Gastrocnemius medialis (tissue), 4 donors: ENCODE data around the gene GAREM1. TPM values are rescaled to one million over a fixed set of nuclear protein-coding genes. Genes with fewer than 3 reads are reported as not detected.

Experiments used
- ATAC-seq, 2 donors: fragments of 150-250 bp; one replicate each; pipeline ENCODE4 v1.9.1; 2016
- DNase-seq, 2 donors: peaks; one replicate each; pipeline ENCODE4 v3.0.0-alpha.2; 2019
- H3K27ac ChIP-seq, 4 donors: fragments of 200-600 bp; sonication (generic); 1 replicate in 1 of 4; 2 replicates in 3 of 4; pipeline ENCODE4 v1.5.1; 2016 to 2018; ENCODE audit warnings: mild to moderate bottlenecking in 2 of 4, moderate library complexity in 1 of 4
- H3K27me3 ChIP-seq, 3 donors: fragments of 200-600 bp; sonication (generic) in 2 of 3; 1 replicate in 1 of 3; 2 replicates in 2 of 3; pipeline versions ENCODE4 v1.5.1 to v1.6.0; 2016 to 2019; ENCODE audit warnings: mild to moderate bottlenecking in 1 of 3, moderate library complexity in 1 of 3
- H3K36me3 ChIP-seq, 2 donors: fragments of 200-600 bp; sonication (generic) in 1 of 2; one replicate each; pipeline ENCODE4 v1.5.1; 2017 to 2018
- H3K4me1 ChIP-seq, 2 donors: fragments of 200-600 bp; sonication (generic) in 1 of 2; one replicate each; pipeline ENCODE4 v1.5.1; 2016 to 2017; ENCODE audit warnings: mild to moderate bottlenecking in 2 of 2
- H3K4me3 ChIP-seq, 4 donors: fragments of 200-600 bp; sonication (generic) in 3 of 4; 1 replicate in 1 of 4; 2 replicates in 3 of 4; pipeline ENCODE4 v1.5.1; 2016 to 2019; ENCODE audit warnings: mild to moderate bottlenecking in 2 of 4
- H3K9me3 ChIP-seq, 3 donors: fragments of 200-600 bp; sonication (generic) in 2 of 3; 1 replicate in 1 of 3; 2 replicates in 2 of 3; pipeline ENCODE4 v1.5.1; 2016 to 2019
- CTCF ChIP-seq, 5 experiments: fragments of 450-650 bp in 3 of 5; fragments of 200-600 bp in 2 of 5; sonication (generic) in 2 of 5; IDR thresholded peaks in 4 of 5; conservative IDR thresholded peaks in 1 of 5; 1 replicate in 4 of 5; 2 replicates in 1 of 5; pipeline ENCODE4 v1.5.1; 2016 to 2019; ENCODE audit warnings: antibody characterized with exemption in 5 of 5, mild to moderate bottlenecking in 3 of 5, moderate library complexity in 3 of 5
- POLR2A ChIP-seq, 2 donors: fragments of 450-650 bp; IDR thresholded peaks; one replicate each; pipeline ENCODE4 v1.6.1; 2017; ENCODE audit warnings: antibody characterized with exemption in 2 of 2, mild to moderate bottlenecking in 2 of 2, moderate library complexity in 2 of 2
- in situ Hi-C, 4 donors: fragments of 200-750 bp; cut with MboI; loops; one replicate each; pipeline versions ENCODE4 v1.15.0 to v1.8.0; 2017; ENCODE audit warnings: low sequenced_read_pairs in 4 of 4
- intact Hi-C: fragments of 100-400 bp; cut with DNase I; formaldehyde crosslinking; loops from one replicate; pipeline ENCODE4 v1.15.1; 2023; ENCODE audit warnings: low total_unique reads
- total RNA-seq, 4 donors: library from RNA; depleted of rRNA; stranded (reverse); fragments of >200 nt; gene quantifications; one replicate each; pipeline versions ENCODE4 v1.1.0 to v1.2.3, GENCODE V29; 2016

Gene GAREM1
- total RNA-seq, 4 donors from 2014 or later: 13.4 to 21.9 (median 16.4) TPM

- Histone ChIP-seq H3K4me1 (peaks cover 16 to 23% of the 10 kb centered on the region in 2 donors), H3K4me3 (no peak overlapping the region), H3K36me3 (no peaks in the 10 kb centered on the region), H3K27me3 (no peaks in the 10 kb centered on the region), H3K27ac (no peak overlapping the region), H3K9me3 (no peaks in the 10 kb centered on the region)
- intact Hi-C loops: no loop called here
- in situ Hi-C loops: no loop called here
- no peak for DNase-seq
- no peak for TF ChIP-seq POLR2A (IDR thresholded peaks at IDR 0.05)
- no peak for TF ChIP-seq CTCF (IDR thresholded peaks at IDR 0.05 in 4 of 5, conservative IDR thresholded peaks at IDR 0.05 in 1 of 5)
- no peak for ATAC-seq
These were observed 171.2 kb downstream of the GAREM1 start for GRCh38 chr18:32299484-32299883.

GRCh38 chr18:32298171-32298667, 172.5 kb downstream of the GAREM1 start:
- H3K27ac ChIP-seq: no peak overlapping the region
- H3K4me1 ChIP-seq: peaks cover 16 to 29% of the 10 kb centered on the region in 2 donors
- no peaks in the 10 kb centered on the region for H3K9me3 ChIP-seq
- no peak for ATAC-seq
- intact Hi-C loops (no loop called here), in situ Hi-C loops (no loop called here)
- DNase-seq: no peak
- H3K27me3 ChIP-seq: no peaks in the 10 kb centered on the region
- TF ChIP-seq POLR2A (IDR thresholded peaks at IDR 0.05) (no peak), CTCF (IDR thresholded peaks at IDR 0.05 in 4 of 5, conservative IDR thresholded peaks at IDR 0.05 in 1 of 5) (no peak)
- H3K4me3 ChIP-seq: no peak overlapping the region
- H3K36me3 ChIP-seq: no peaks in the 10 kb centered on the region

- ATAC-seq: no peak
- H3K9me3 ChIP-seq: no peaks in the 10 kb centered on the region
- no peak overlapping the region for H3K4me3 ChIP-seq
- H3K27me3 ChIP-seq: no peaks in the 10 kb centered on the region
- no peak for DNase-seq
- H3K27ac ChIP-seq: no peak overlapping the region
- in situ Hi-C loops (no loop called here), intact Hi-C loops (no loop called here)
- no peaks in the 10 kb centered on the region for H3K36me3 ChIP-seq
- TF ChIP-seq POLR2A (IDR thresholded peaks at IDR 0.05) (no peak), CTCF (IDR thresholded peaks at IDR 0.05 in 4 of 5, conservative IDR thresholded peaks at IDR 0.05 in 1 of 5) (no peak)
- peaks cover 16 to 25% of the 10 kb centered on the region in 2 donors for H3K4me1 ChIP-seq
These were observed 173.0 kb downstream of the GAREM1 start for GRCh38 chr18:32297579-32298170.

GRCh38 chr18:32296851-32297250, 173.8 kb downstream of the GAREM1 start:
- H3K27ac ChIP-seq: no peak overlapping the region
- intact Hi-C loops (no loop called here), in situ Hi-C loops (no loop called here)
- no peaks in the 10 kb centered on the region for H3K36me3 ChIP-seq
- no peaks in the 10 kb centered on the region for H3K27me3 ChIP-seq
- peaks cover 9 to 16% of the 10 kb centered on the region in 2 donors for H3K4me1 ChIP-seq
- DNase-seq (no peak), ATAC-seq (no peak)
- H3K9me3 ChIP-seq: no peaks in the 10 kb centered on the region
- no peak overlapping the region for H3K4me3 ChIP-seq
- TF ChIP-seq CTCF (IDR thresholded peaks at IDR 0.05 in 4 of 5, conservative IDR thresholded peaks at IDR 0.05 in 1 of 5) (no peak), POLR2A (IDR thresholded peaks at IDR 0.05) (no peak)

- no peaks in the 10 kb centered on the region for H3K27me3 ChIP-seq
- intact Hi-C loops (no loop called here), in situ Hi-C loops (no loop called here)
- ATAC-seq (no peak), DNase-seq (no peak)
- no peak for TF ChIP-seq CTCF (IDR thresholded peaks at IDR 0.05 in 4 of 5, conservative IDR thresholded peaks at IDR 0.05 in 1 of 5)
- no peak for TF ChIP-seq POLR2A (IDR thresholded peaks at IDR 0.05)
- peaks cover 0 to 5% of the 10 kb centered on the region in 2 donors for H3K4me1 ChIP-seq
- no peak overlapping the region for H3K27ac ChIP-seq
- H3K9me3 ChIP-seq: no peaks in the 10 kb centered on the region
- no peak overlapping the region for H3K4me3 ChIP-seq
- H3K36me3 ChIP-seq: no peaks in the 10 kb centered on the region
These were observed 175.1 kb downstream of the GAREM1 start for GRCh38 chr18:32295604-32296003.
